Endothelial cell of umbilical vein (primary cell): ENCODE results near the gene CASD1. TPM values are rescaled to one million over a fixed set of nuclear protein-coding genes. Genes with fewer than 3 reads are reported as not detected.

Experiments
- BruUV-seq: library from RNA; stranded (reverse); fragments of 400-500 nt; replicated peaks from 2 replicates; lab custom pipeline; 2021; lab: Mats Ljungman, UMichigan
- CTCF ChIA-PET: fragments of 300-600, 350-600 bp; sonication (Branson Sonifier 250); formaldehyde crosslinking; loops from one replicate; lab custom pipeline; 2021; ENCODE audit warnings: antibody characterized with exemption, inconsistent platforms; lab: Charles Lee
- POLR2A ChIA-PET: fragments of 300-600, 350-600 bp; sonication (Branson Sonifier 250); formaldehyde crosslinking; loops from one replicate; lab custom pipeline; 2021; ENCODE audit warnings: antibody characterized with exemption, inconsistent platforms; lab: Charles Lee
- DNase-seq: peaks from one replicate; pipeline ENCODE4 v3.0.0-alpha.2; 2011; ENCODE audit warnings: low read depth, low spot score
- FAIRE-seq: peaks from 2 replicates; lab custom pipeline; 2011; peaks lifted over from hg19 to GRCh38; lab: Jason Lieb, UNC
- H2AFZ ChIP-seq: 2 replicates; pipeline ENCODE4 v1.6.0; 2012; ENCODE audit warnings: low read depth, low read length, control low read depth, inconsistent platforms
- H3K27ac ChIP-seq: 2 replicates; pipeline ENCODE4 v1.5.1; 2011; ENCODE audit warnings: low read depth, mild to moderate bottlenecking, control low read depth, low read length, moderate library complexity; ENCODE audit not compliant: insufficient read depth
- H3K27me3 ChIP-seq, 2 experiments: 2 replicates each; pipeline versions ENCODE4 v1.6.0 to v1.6.1; 2011; ENCODE audit warnings: low read length in 2 of 2, mixed read lengths in 1 of 2; ENCODE audit not compliant: control insufficient read depth in 2 of 2, insufficient read depth in 2 of 2
- H3K36me3 ChIP-seq, 2 experiments: 2 replicates in 1 of 2; 3 replicates in 1 of 2; pipeline ENCODE4 v1.5.1; 2011; ENCODE audit warnings: low read length in 2 of 2, mild to moderate bottlenecking in 1 of 2, moderate library complexity in 1 of 2; ENCODE audit not compliant: control insufficient read depth in 2 of 2, insufficient read depth in 2 of 2; ENCODE audit errors: extremely low read depth in 1 of 2
- H3K4me1 ChIP-seq: 3 replicates; pipeline ENCODE4 v1.5.1; 2011; ENCODE audit warnings: mild to moderate bottlenecking, low read length; ENCODE audit not compliant: control insufficient read depth, insufficient read depth; ENCODE audit errors: extremely low read depth
- H3K4me2 ChIP-seq: 2 replicates; pipeline ENCODE4 v1.6.1; 2011; ENCODE audit warnings: low read length, control low read depth, mixed read lengths; ENCODE audit not compliant: insufficient read depth
- H3K4me3 ChIP-seq, 3 experiments: fragments of 200-600 bp in 1 of 3; sonication (generic), shearing (Covaris generic) in 1 of 3; replicated peaks in 1 of 3; 2 replicates each; pipeline ENCODE4 v1.5.1; 2011 to 2016; ENCODE audit warnings: control low read depth in 3 of 3, low read length in 3 of 3, mild to moderate bottlenecking in 2 of 3, inconsistent platforms in 1 of 3, low read depth in 1 of 3, moderate library complexity in 1 of 3; ENCODE audit not compliant: insufficient read depth in 1 of 3
- H3K79me2 ChIP-seq: 2 replicates; pipeline ENCODE4 v1.6.0; 2012; ENCODE audit warnings: low read length, inconsistent platforms; ENCODE audit not compliant: control insufficient read depth, insufficient read depth
- H3K9ac ChIP-seq: replicated peaks from 2 replicates; pipeline ENCODE3; 2011; ENCODE audit warnings: low read length, control low read depth; ENCODE audit not compliant: insufficient read depth; ENCODE audit errors: extremely low read depth
- H3K9me1 ChIP-seq: replicated peaks from 3 replicates; pipeline ENCODE4 v1.6.0; 2011; ENCODE audit warnings: mild to moderate bottlenecking, low read length; ENCODE audit not compliant: control insufficient read depth, insufficient read depth; ENCODE audit errors: extremely low read depth
- H3K9me3 ChIP-seq: replicated peaks from 2 replicates; pipeline ENCODE4 v1.5.1; 2012; ENCODE audit warnings: low read length, inconsistent platforms; ENCODE audit not compliant: control insufficient read depth, insufficient read depth
- H4K20me1 ChIP-seq: replicated peaks from 2 replicates; pipeline ENCODE3; 2011; ENCODE audit warnings: mild to moderate bottlenecking, low read length; ENCODE audit not compliant: control insufficient read depth, insufficient read depth; ENCODE audit errors: extremely low read depth
- CTCF ChIP-seq, 2 donors: IDR thresholded peaks; 1 replicate in 1 of 2; 2 replicates in 1 of 2; pipeline ENCODE4 v1.5.1; 2011; ENCODE audit warnings: low read length in 2 of 2, mild to moderate bottlenecking in 2 of 2, moderate library complexity in 2 of 2, control low read depth in 1 of 2, inconsistent platforms in 1 of 2, low read depth in 1 of 2; ENCODE audit not compliant: insufficient read depth in 1 of 2; ENCODE audit errors: extremely low read depth in 1 of 2
- EZH2 ChIP-seq: IDR thresholded peaks from 2 replicates; pipeline ENCODE4 v1.6.1; 2012; ENCODE audit warnings: borderline replicate concordance, low read depth, mild to moderate bottlenecking, moderate library complexity, low read length, inconsistent platforms; ENCODE audit not compliant: severe bottlenecking
- FOS ChIP-seq: IDR thresholded peaks from 2 replicates; pipeline ENCODE4 v1.6.1; 2011; ENCODE audit warnings: mild to moderate bottlenecking, low read length, moderate library complexity, borderline replicate concordance; ENCODE audit not compliant: insufficient read depth
- GATA2 ChIP-seq: IDR thresholded peaks from 2 replicates; pipeline ENCODE4 v1.7.0; 2011; ENCODE audit warnings: low read depth, mild to moderate bottlenecking, moderate library complexity, mixed read lengths, low read length; ENCODE audit not compliant: insufficient read length, insufficient read depth
- JUN ChIP-seq: IDR thresholded peaks from 2 replicates; pipeline ENCODE4 v1.6.1; 2011; ENCODE audit warnings: borderline replicate concordance, low read depth; ENCODE audit not compliant: insufficient read length, insufficient read depth
- MAX ChIP-seq: IDR thresholded peaks from 2 replicates; pipeline ENCODE4 v1.6.1; 2011; ENCODE audit not compliant: insufficient read depth, insufficient read length
- MYC ChIP-seq: IDR thresholded peaks from one replicate; pipeline ENCODE4 v1.6.1; 2011; ENCODE audit warnings: mild to moderate bottlenecking, low read depth, low read length
- POLR2A ChIP-seq: IDR thresholded peaks from 2 replicates; pipeline ENCODE4 v1.6.1; 2012; ENCODE audit warnings: low read depth, mild to moderate bottlenecking, control low read depth, low read length
- POLR2AphosphoS5 ChIP-seq: IDR thresholded peaks from 2 replicates; pipeline ENCODE4 v1.6.1; 2012; ENCODE audit warnings: low read depth, mild to moderate bottlenecking, control low read depth, low read length, moderate library complexity; ENCODE audit not compliant: insufficient read depth
- dilution Hi-C: fragments of 300-500 bp; cut with MboI; formaldehyde crosslinking; loops from one replicate; pipeline ENCODE4 v1.15.0; 2019; ENCODE audit warnings: low sequenced_read_pairs; ENCODE audit not compliant: extremely low pct_ligation_motif_present
- intact Hi-C: fragments of 100-400 bp; cut with micrococcal nuclease; formaldehyde crosslinking; loops from one replicate; pipeline ENCODE4 v1.10.0; 2022
- polyA plus RNA-seq, 4 experiments: library from polyadenylated mRNA; depleted of rRNA in 3 of 4; stranded (reverse) in 3 of 4; unstranded in 1 of 4; fragments of >200 nt; gene quantifications; 2 replicates each; pipeline versions ENCODE4 v1.2.1 to v1.2.3, GENCODE V29; 2011 to 2012; ENCODE audit warnings: missing spikeins in 1 of 4
- total RNA-seq: library from RNA; stranded (reverse); gene quantifications from 2 replicates; pipeline ENCODE4 v1.2.3, GENCODE V29; 2021

Gene CASD1
- total and polyA plus RNA-seq, 2 donors (not counting 3 experiments of a cell fraction or from before 2014, with no cell fraction given): 8.6 to 16.0 TPM

GRCh38 chr7:94476251-94476840 is 33.3 kb upstream of the CASD1 start:
- no peaks in the 10 kb centered on the region for H4K20me1 ChIP-seq
- DNase-seq (no peak), FAIRE-seq (no peak)
- no peaks in the 10 kb centered on the region for H3K9me3 ChIP-seq
- H3K36me3 ChIP-seq: no peaks in the 10 kb centered on the region
- no peaks in the 10 kb centered on the region for H3K4me1 ChIP-seq
- H2AFZ ChIP-seq: no peak overlapping the region
- no TSS peak for BruUV-seq
- intact Hi-C loops: no loop called here
- no peak overlapping the region for H3K9ac ChIP-seq
- H3K9me1 ChIP-seq: no peaks in the 10 kb centered on the region
- no peaks in the 10 kb centered on the region for H3K79me2 ChIP-seq
- CTCF ChIA-PET: interaction anchor here (1.3 kb wide), 1 partner anchor 8 kb away, joined by 4 read pairs; no protein-coding TSS in a partner anchor
- POLR2A ChIA-PET: no interaction called here
- H3K27ac ChIP-seq: no peak overlapping the region
- no peak overlapping the region for H3K4me3 ChIP-seq
- dilution Hi-C loops: no loop called here
- H3K4me2 ChIP-seq: no peak overlapping the region
- TF ChIP-seq POLR2A (no peak), GATA2 (no peak), MYC (no peak)
- peaks cover 0 to 6% of the 10 kb centered on the region in 2 experiments for H3K27me3 ChIP-seq

GRCh38 chr7:94477878-94478277 is 31.7 kb upstream of the CASD1 start:
- H2AFZ ChIP-seq: no peak overlapping the region
- no peaks in the 10 kb centered on the region for H3K9me1 ChIP-seq
- no peak overlapping the region for H3K27ac ChIP-seq
- intact Hi-C loops: no loop called here
- H3K9me3 ChIP-seq: no peaks in the 10 kb centered on the region
- peaks cover 0 to 6% of the 10 kb centered on the region in 2 experiments for H3K27me3 ChIP-seq
- no TSS peak for BruUV-seq
- H3K4me3 ChIP-seq: no peak overlapping the region
- CTCF ChIA-PET: interaction anchor here (1.3 to 1.5 kb wide), 2 partner anchors 10 to 28 kb away, joined by 3 to 4 read pairs; no protein-coding TSS in a partner anchor
- H3K4me2 ChIP-seq: no peak overlapping the region
- TF ChIP-seq MYC: no peak
- no peak for TF ChIP-seq EZH2
- TF ChIP-seq GATA2: no peak
- no peak for TF ChIP-seq POLR2AphosphoS5
- no peak for TF ChIP-seq JUN
- TF ChIP-seq POLR2A: no peak
- no peak for TF ChIP-seq MAX
- TF ChIP-seq CTCF (IDR thresholded peaks at IDR 0.05; ENCODE audit: extremely low read depth in 1 of 2, insufficient read depth in 1 of 2, low read depth in 1 of 2, low read length in 2 of 2): no peak
- TF ChIP-seq FOS: no peak
- dilution Hi-C loops: no loop called here
- no peaks in the 10 kb centered on the region for H3K4me1 ChIP-seq
- H4K20me1 ChIP-seq: no peaks in the 10 kb centered on the region
- H3K79me2 ChIP-seq: no peaks in the 10 kb centered on the region
- POLR2A ChIA-PET: no interaction called here
- H3K36me3 ChIP-seq: no peaks in the 10 kb centered on the region
- no peak for DNase-seq
- FAIRE-seq: no peak
- H3K9ac ChIP-seq: no peak overlapping the region
